Activated CD4-positive, alpha-beta T cell treated with anti-CD3 and anti-CD28 coated beads, Interleukin-2, amount 50 U/mL, for 4 hours (primary cell): ENCODE data around the gene DISC1.
"Not testable (repeated sequence)": the region's sequence is repeated elsewhere in the genome, so short reads cannot be mapped to it uniquely, and the experiment has no call there.

Experiments
- DNase-seq, 2 experiments: peaks; one replicate each; pipeline ENCODE4 v3.0.0-alpha.2; 2020

The DISC1 gene

GRCh38 chr1:231779081-231779480 lies 152.5 kb downstream of the DISC1 start:
- no peak for DNase-seq

- no peak for DNase-seq
Measured at GRCh38 chr1:231781892-231782291, 155.3 kb downstream of the DISC1 start.

GRCh38 chr1:231785073-231785472 lies 158.5 kb downstream of the DISC1 start:
- not testable (repeated sequence) for DNase-seq

- DNase-seq, result no peak
Measured at GRCh38 chr1:231786126-231786525, 159.5 kb downstream of the DISC1 start.

- DNase-seq, result no peak
Measured at GRCh38 chr1:231792634-231793033, 166.0 kb downstream of the DISC1 start.

- no peak for DNase-seq
Measured at GRCh38 chr1:231793893-231794292, 167.3 kb downstream of the DISC1 start.

GRCh38 chr1:231796141-231796540 lies 169.6 kb downstream of the DISC1 start:
- no peak for DNase-seq

GRCh38 chr1:231799363-231799986 lies 172.9 kb downstream of the DISC1 start:
- no peak for DNase-seq

GRCh38 chr1:231800108-231800507 lies 173.5 kb downstream of the DISC1 start:
- no peak for DNase-seq

GRCh38 chr1:231801042-231801585 lies 174.5 kb downstream of the DISC1 start:
- DNase-seq, result no peak

- no peak for DNase-seq
Measured at GRCh38 chr1:231803353-231803752, 176.8 kb downstream of the DISC1 start.

- DNase-seq, result no peak
Measured at GRCh38 chr1:231806623-231807495, 180.3 kb downstream of the DISC1 start.

GRCh38 chr1:231807541-231807940 lies 181.0 kb downstream of the DISC1 start:
- no peak for DNase-seq

- no peak for DNase-seq
Measured at GRCh38 chr1:231808116-231808515, 181.5 kb downstream of the DISC1 start.

- DNase-seq, result no peak
Measured at GRCh38 chr1:231808990-231809389, 182.4 kb downstream of the DISC1 start.

GRCh38 chr1:231810415-231810814 lies 183.8 kb downstream of the DISC1 start:
- no peak for DNase-seq

GRCh38 chr1:231814021-231814420 lies 187.4 kb downstream of the DISC1 start:
- no peak for DNase-seq

- DNase-seq, result no peak
Measured at GRCh38 chr1:231814521-231814920, 187.9 kb downstream of the DISC1 start.

GRCh38 chr1:231817801-231818200 lies 191.2 kb downstream of the DISC1 start:
- no peak for DNase-seq

GRCh38 chr1:231818337-231818736 lies 191.7 kb downstream of the DISC1 start:
- DNase-seq, result no peak

GRCh38 chr1:231821281-231821680 lies 194.7 kb downstream of the DISC1 start:
- no peak for DNase-seq

- no peak for DNase-seq
Measured at GRCh38 chr1:231822041-231822440, 195.5 kb downstream of the DISC1 start.

- DNase-seq, result no peak
Measured at GRCh38 chr1:231826566-231826965, 200.0 kb downstream of the DISC1 start.
